Mucosa of descending colon (tissue), 3 donors: ENCODE results near the gene SFI1. TPM values are rescaled to one million over a fixed set of nuclear protein-coding genes. Genes with fewer than 3 reads are reported as not detected.
"Not testable (repeated sequence)": the region's sequence is repeated elsewhere in the genome, so short reads cannot be mapped to it uniquely, and the experiment has no call there.

Experiments used
- ATAC-seq: fragments of 200-7000 bp; cut with Tn5 transposase; one replicate; pipeline ENCODE4 v1.9.1; 2020; ENCODE audit warnings: mild to moderate bottlenecking, moderate library complexity
- DNase-seq, 3 donors: peaks; one replicate each; pipeline ENCODE4 v3.0.0-alpha.2; 2020
- H3K36me3 ChIP-seq: fragments of 200-600 bp; one replicate; pipeline ENCODE4 v1.8.0; 2021; ENCODE audit warnings: low read depth, mild to moderate bottlenecking
- H3K4me1 ChIP-seq: fragments of 200-600 bp; one replicate; pipeline ENCODE4 v1.8.0; 2021; ENCODE audit warnings: low read depth, mild to moderate bottlenecking
- H3K4me3 ChIP-seq: fragments of 200-600 bp; one replicate; pipeline ENCODE4 v1.8.0; 2021; ENCODE audit warnings: mild to moderate bottlenecking
- H3K9me3 ChIP-seq: fragments of 200-600 bp; one replicate; pipeline ENCODE4 v1.8.0; 2021; ENCODE audit warnings: mild to moderate bottlenecking
- intact Hi-C, 2 donors: fragments of 100-400 bp; cut with DNase I in 1 of 2; cut with micrococcal nuclease in 1 of 2; formaldehyde crosslinking; loops; one replicate each; pipeline versions ENCODE4 v1.11.0 to v1.11.1; 2022; cut with DNase I, micrococcal nuclease
- total RNA-seq, 3 donors: library from RNA; stranded (reverse); fragmentation: NEBNext Ultra II Directional in 2 of 3; extraction: Animal tissue kit (Norgen Biotek cat#: 25700) in 2 of 3; gene quantifications; one replicate each; pipeline versions ENCODE4 v1.2.1 to v1.2.4, GENCODE V29; 2021 to 2023
- TF ChIP-seq, protein P1 (sequence below): fragments of 200-600 bp; IDR thresholded peaks from one replicate; pipeline ENCODE4 v1.8.0; 2022; ENCODE audit warnings: antibody characterized with exemption, mild to moderate bottlenecking
- donor health status: DM: no; HTN: no; CAD: no; lungs with moderate emphysema.
- donor health status: DM: no; HTN: no; CAD: no.
- donor health status: DM: no; HTN: yes; CAD: no.

SFI1 gene
- total RNA-seq, 3 donors from 2014 or later, result 34.4 to 52.6 (median 49.5) TPM

GRCh38 chr22:31652911-31653684, 156.8 kb downstream of the SFI1 start:
- ATAC-seq, result peak; percentile 86
- intact Hi-C loops, result no loop called here

GRCh38 chr22:31653944-31654343, 157.6 kb downstream of the SFI1 start:
- no peak for ATAC-seq

More at GRCh38 chr22:31652911-31653684, 156.8 kb downstream of the SFI1 start:
- TF ChIP-seq, protein P1, sequence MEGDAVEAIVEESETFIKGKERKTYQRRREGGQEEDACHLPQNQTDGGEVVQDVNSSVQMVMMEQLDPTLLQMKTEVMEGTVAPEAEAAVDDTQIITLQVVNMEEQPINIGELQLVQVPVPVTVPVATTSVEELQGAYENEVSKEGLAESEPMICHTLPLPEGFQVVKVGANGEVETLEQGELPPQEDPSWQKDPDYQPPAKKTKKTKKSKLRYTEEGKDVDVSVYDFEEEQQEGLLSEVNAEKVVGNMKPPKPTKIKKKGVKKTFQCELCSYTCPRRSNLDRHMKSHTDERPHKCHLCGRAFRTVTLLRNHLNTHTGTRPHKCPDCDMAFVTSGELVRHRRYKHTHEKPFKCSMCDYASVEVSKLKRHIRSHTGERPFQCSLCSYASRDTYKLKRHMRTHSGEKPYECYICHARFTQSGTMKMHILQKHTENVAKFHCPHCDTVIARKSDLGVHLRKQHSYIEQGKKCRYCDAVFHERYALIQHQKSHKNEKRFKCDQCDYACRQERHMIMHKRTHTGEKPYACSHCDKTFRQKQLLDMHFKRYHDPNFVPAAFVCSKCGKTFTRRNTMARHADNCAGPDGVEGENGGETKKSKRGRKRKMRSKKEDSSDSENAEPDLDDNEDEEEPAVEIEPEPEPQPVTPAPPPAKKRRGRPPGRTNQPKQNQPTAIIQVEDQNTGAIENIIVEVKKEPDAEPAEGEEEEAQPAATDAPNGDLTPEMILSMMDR, result no peak
- Histone ChIP-seq H3K9me3 (no peaks in the 10 kb centered on the region), H3K4me1 (no peaks in the 10 kb centered on the region), H3K4me3 (no peak overlapping the region), H3K36me3 (peaks cover 6% of the 10 kb centered on the region)
- no peak for DNase-seq

DNA sequence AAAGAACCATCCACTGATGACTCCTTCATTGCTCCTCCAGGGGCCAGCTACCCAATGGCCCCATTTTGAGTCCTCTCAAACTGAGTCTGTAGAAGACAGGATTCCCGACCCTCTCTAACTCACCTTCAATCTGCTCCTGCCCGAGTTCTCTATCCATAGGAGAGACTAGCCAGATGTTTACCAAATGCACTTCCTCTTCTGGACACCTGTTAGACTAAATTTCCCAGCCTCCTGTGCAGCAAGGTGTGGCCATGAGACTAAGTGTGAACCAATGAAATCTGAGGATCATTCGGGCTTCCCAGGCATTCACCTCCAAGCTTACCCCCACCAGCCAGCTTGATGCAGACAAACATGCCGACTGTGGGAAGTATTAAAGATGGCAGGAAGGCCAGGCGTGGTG, 158.1 kb downstream of the SFI1 start:
- DNase-seq (peak in 1 of 3 donors; percentile 7), ATAC-seq (peak; percentile 35)
- TF ChIP-seq, protein P1, result no peak
- H3K4me3 ChIP-seq, result no peak overlapping the region
- no peaks in the 10 kb centered on the region for H3K4me1 ChIP-seq
- intact Hi-C loops, result no loop called here
- H3K36me3 ChIP-seq, result peaks cover 6% of the 10 kb centered on the region
- no peaks in the 10 kb centered on the region for H3K9me3 ChIP-seq

More at GRCh38 chr22:31653944-31654343, 157.6 kb downstream of the SFI1 start:
- intact Hi-C loops, result no loop called here
- Histone ChIP-seq H3K9me3 (no peaks in the 10 kb centered on the region), H3K4me1 (no peaks in the 10 kb centered on the region), H3K36me3 (peaks cover 6% of the 10 kb centered on the region), H3K4me3 (no peak overlapping the region)
- DNase-seq, result no peak
- TF ChIP-seq, protein P1, result no peak

GRCh38 chr22:31659246-31659645, 162.9 kb downstream of the SFI1 start:
- H3K4me1 ChIP-seq, result peaks cover 16% of the 10 kb centered on the region
- TF ChIP-seq, protein P1, result no peak
- intact Hi-C loops, result no loop called here
- DNase-seq (no peak), ATAC-seq (no peak)
- H3K4me3 ChIP-seq, result no peak overlapping the region
- H3K9me3 ChIP-seq, result no peaks in the 10 kb centered on the region
- no peaks in the 10 kb centered on the region for H3K36me3 ChIP-seq

DNA sequence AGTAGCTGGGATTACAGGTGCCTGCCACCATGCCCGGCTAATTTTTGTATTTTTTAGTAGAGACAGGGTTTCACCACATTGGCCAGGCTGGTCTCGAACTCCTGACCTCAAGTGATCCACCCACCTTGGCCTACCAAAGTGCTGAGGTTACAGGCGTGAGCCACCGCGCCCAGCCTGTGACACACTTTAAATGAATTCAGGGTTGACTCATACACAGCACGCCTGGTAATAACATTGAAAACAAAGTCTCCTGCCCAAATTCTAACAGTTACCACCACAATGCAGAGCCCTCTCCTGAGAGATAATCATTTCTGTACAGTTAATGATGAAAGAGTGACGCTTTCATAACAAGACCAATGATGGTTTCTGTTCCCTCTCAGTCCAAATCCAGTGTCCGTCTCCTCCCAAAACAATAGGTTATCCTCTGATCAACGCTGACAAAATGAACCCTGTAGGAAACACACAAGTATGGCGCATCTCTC, 164.6 kb downstream of the SFI1 start:
- peak in 1 of 3 donors; percentile 25 for DNase-seq
- H3K36me3 ChIP-seq, H3K9me3 ChIP-seq, H3K4me3 ChIP-seq, intact Hi-C loops: not testable (repeated sequence)
- peak; percentile 8 for ATAC-seq
- peaks cover 16% of the 10 kb centered on the region for H3K4me1 ChIP-seq

DNA sequence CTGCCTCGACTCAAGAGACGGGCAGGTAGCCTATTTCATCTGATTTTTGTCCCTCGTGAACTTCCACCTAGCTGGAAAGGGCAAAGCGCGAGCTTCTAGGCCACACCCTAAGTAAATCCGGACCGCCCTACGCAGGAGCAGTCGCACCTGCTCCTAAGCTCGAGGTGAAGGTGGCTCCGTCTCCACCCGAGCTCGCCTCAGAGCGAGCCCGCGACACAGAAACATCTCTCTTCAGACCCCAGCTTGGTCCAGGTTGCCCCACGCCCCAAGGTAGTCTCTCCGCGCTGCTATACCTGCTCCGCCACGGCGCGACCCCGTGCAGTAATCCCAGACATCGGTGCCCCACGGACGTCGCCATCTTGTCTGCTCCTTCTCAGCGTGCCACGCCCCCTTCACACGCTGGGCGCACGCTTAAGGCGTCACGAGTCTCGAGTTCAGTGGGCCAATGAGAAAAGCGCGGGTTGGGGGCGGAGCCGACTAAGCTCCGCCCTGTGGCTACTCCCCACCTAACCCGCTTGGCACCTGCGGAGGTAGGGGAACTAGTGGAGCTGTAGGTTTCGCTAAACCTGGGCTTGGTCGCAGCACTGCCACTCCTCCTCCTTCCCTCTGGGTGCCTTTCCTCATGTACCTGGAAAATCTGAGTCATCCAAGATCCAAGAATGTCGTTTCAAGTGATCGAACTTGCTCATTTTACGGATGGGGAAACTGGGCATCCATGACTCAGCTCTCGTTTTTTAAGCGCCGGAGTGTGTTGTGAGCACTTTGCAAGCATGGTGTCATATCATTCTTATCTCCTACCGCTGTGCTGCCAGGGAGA, 165.7 kb downstream of the SFI1 start, which contains the start of gene PISD:
Gene PISD (minus strand): TSS at position 365 of the 817 bp plus-strand sequence. CDS start 7 bp downstream, at position 358.
- peak; percentile 98 to 99 (median 98) for DNase-seq
- TF ChIP-seq, protein P1, result peak; percentile 16
- ATAC-seq, result peak; percentile 99
- Histone ChIP-seq H3K9me3 (no peaks in the 10 kb centered on the region), H3K4me3 (peak within 1 kb of the TSS; percentile 71), H3K36me3 (no peaks in the 10 kb centered on the region), H3K4me1 (peaks cover 16% of the 10 kb centered on the region)
- intact Hi-C loops, result no loop called here
